GM18511 (cell line): ENCODE measurements around the gene RASA2.
A peak's percentile ranks its signal among the peaks of the same experiment; 100 is the strongest.

Source experiments
- ATAC-seq: cut with Tn5 transposase; IDR thresholded peaks from one replicate; pipeline ENCODE4 v1.9.1; 2021; ENCODE audit warnings: mild to moderate bottlenecking, moderate library complexity; ENCODE audit not compliant: unreplicated experiment

The RASA2 gene

DNA sequence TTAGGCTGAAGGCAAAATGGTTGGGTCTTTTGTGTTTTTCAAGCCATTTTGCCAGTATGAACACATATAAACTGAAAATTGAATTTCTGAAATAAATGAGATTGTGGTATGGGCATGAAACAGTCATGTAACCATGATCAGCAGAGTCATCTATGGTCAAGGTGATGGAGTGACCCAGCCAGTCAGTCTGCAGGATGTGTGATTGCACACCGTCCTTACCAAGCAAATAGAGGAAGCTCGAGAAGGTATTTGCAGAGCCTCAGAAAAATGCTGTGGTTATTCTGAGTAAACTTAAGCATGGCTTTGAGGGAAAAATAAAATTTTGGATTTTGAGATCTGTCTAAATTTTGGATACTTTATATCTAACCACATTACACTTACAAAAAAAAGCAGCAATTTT is 155.4 kb downstream of the RASA2 start:
- ATAC-seq, result no peak

DNA sequence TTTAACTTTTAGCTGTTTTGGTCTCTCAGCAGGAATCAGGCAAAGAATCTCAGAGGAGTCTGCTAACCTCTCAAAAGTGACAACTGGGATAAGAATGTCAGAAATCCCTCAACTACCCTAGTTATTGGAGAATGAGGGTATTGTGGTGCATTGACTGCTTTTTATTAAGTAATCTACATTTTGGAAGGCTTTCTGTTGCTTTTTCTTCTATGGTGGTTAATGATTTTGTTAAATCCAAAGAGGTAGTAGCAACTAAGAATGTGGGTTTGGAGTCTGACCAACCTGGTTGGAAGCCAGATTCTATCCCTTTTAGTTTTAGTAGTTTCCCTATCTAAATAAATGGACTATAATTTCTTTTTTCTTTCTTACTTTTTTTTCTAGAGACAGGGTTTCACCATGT is 156.6 kb downstream of the RASA2 start:
- no peak for ATAC-seq

DNA sequence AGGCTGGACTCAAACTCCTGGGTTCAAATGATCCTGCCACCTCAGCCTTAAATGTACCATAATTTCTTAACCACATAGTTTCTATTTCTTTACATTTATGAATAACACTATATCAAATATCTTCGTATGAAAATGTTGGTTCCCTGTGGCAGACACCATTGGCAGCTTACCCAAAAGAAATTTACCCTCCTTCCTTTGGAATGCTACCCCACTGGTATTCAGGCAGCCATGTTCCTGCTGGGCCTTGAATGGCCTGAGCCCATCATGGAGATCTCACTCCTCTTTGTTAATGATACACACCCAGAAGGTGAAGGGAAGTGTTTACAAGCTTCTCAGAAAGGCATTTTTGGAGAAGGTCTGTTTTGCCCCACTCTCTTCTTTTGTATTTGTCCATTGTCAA is 157.0 kb downstream of the RASA2 start:
- ATAC-seq, result no peak

DNA sequence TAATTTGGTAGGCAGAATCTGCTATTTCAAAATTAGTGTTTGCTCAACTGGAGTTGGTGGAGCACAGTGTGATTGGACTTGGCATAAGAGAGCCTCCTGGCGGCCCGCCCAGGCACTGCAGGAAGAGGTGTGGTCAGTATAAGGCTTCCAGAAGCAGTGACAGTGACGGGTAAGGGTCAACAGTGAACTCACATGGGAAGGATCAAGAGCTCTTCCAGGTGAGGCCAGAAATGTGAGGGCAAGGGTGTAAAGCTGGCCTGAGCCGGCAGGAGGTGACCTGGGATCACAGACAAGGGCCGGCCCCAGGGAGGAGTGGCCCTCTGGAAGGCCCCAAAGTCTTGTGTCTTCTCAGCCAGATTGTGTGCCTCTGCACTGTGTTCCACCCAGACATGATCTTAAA is 158.1 kb downstream of the RASA2 start:
- ATAC-seq, result peak; percentile 81

DNA sequence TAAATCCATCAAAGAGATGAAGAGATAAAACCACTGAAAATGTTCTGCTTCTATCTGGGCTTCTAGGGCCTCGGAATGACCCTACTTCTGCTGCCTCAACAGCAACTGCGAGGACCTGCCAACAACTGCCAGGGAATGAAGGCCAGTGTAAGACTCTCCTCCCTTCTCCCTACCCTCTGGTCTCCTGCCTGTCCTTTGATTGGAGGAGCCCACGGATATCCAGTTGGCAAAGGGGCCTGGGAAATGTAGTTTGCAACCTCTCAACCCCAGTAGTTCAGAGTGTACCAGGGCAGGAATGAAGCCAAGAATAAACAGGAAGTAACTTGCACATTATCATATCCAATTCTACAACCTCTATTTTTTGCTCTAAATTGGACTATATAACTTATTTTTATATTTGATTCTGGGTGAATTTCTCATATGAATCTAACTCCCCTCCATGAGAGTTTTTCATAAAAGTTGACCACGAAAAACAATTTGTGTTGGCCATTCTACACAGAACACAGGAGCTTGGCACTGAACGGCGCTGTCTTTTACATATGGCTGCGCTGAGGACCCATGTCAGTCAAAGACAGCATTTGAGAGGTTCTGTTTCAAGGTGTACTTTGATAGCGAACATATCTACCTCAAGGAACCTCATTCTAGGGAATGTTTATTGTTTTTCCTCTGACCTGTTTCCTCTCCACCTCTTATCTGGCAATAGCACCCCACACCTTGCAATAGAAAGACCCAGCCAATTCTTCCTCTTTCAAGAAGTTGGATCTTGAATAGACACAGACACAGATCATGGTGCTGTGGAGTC is 160.1 kb downstream of the RASA2 start:
- no peak for ATAC-seq

DNA sequence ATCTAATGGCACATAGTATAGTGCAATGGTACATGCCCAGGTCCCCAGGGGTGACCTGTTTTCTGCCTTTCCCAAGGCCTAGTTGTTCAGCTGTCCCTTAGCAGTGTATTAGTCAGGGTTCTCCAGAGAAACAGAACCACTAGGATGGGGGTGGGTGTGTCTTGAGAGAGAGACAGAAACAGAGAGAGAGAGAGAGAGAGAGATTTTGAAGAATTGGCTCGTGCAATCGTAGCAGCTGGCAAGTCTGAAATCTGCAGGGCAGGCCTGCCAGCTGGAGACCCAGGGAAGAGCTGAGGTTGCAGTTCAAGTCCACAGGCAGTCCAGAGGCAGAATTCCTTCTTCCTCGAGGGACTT is 160.7 kb downstream of the RASA2 start:
- no peak for ATAC-seq

DNA sequence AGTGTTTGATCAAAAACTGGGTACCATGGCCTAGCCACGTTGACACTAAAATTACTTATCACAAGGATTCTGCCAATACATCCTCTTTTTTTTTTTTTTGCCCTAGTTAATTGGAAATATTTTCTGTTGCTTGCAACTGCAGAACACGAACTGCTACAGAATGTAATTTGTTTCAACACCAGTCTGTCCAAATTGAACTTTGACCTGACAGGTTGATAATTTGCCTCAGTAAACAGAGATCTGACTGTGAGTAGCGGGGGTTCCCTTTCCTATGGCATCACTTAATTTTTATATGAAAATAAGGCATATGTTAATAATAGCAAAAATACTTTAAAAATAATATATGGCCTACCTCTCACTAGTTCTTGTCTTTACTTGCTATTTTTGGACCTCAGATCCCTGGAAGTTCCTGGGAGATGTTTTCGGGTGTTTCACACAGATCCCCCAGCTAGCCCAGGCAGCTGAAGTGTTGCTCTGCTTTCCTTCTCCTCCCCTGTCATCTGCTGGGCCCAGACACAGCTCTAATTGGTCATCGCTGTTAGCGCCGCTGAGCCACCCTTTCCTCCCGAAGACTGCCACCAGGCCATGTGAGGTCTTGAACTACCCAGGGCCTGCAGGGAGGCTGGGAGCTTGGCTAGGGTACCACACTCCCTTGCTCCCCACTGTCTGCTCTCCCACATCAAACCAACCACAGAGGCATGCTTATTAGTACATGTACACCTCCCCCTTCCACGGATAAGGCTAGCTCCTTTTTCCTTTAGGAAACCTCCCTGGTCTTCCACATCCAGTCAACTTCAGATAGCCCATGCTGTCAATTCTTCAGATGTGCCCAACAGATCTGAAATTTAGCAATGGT is 161.5 kb downstream of the RASA2 start:
- ATAC-seq, result no peak

DNA sequence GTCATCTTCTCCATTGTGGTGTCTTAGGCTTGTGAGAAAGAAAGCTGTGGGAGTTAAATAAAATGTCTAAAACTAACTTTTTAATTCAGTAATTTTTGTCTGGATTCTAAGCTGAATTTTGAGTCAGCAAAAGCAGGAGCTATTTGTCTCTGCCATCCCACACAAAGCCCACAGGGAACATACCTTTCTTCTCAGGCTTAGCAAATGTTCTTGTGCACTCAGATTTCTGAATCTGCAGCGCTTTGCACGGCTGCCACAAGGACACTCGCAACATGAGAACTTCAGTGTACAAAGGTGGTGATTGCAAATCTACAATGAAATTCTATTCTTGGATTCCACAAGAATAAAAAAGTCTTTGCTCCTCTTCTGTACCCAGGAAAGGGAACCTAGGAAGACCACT is 163.0 kb downstream of the RASA2 start:
- no peak for ATAC-seq

DNA sequence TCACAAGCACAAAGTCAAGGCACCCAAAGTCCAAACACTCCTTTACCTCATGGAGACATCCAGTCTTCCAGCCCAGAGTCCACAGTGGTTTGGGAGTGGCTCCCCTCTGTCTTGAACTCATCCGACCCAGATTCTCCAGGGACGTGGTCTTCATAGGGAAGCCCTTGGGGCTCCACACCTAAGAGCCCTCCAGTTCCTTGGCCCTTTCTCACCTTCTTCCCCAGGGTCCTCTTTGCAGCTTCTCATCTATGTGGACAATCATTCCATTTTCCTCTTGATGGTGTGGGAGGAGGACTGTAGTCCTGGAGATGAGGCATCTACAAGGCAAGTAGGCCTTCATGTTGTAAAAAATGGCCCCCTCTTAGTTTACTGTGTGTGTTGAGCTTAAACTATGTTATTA is 164.0 kb downstream of the RASA2 start:
- no peak for ATAC-seq

DNA sequence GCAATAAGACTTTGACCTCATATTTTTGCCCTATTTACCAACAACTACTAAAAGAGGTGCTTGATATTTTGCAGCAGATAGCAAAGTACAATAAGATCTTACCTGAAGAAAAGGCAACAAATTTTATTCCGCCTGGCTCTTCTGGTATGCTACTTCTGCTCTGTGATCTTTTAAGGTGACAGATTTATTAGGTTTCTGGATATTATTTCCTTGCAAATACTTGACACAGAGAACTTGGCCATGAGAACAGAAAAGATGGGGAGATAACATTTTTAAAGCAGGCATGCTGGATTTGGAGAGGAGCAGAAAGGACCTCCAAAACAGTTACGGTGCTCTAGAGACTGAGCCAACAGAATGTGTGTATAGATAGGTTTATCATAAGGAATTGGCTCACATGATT is 164.6 kb downstream of the RASA2 start:
- ATAC-seq, result no peak

DNA sequence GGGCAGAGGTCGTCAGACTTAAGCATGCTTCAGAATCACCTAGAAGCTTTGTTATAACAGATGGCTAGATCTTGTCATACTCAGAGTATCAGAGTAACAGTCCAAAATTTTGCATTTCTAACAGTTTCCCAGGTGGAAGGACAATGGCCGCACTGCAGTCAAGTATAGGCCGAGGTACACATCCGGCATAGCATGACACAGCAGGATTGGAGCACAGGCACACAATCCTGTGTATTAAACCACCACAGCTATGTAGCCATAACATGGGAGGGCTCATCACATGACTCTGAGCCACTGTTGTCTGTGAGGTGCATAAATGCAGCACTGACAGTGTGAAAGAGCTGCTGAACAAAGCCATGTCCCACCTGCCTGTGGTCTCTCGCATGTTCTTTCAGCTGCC is 165.5 kb downstream of the RASA2 start:
- no peak for ATAC-seq

DNA sequence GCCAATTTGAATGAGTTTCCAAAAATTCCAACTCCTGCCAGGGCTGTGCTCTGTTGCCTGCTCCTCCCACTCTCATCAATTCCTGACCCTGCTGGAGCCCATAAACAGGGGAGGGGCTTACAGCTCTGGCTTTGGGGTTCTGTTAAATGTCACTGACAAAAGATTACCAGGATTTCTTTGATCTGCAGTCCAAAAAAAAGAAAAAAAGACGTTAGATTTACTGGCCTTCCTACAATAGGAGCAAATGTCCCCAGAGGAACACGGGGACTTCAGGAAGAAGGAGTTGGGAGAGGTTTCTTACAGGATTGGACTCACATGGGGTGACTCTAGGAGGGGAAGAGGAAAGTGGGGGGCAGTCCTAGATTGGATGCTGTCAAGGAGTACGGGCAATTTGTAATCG is 167.0 kb downstream of the RASA2 start:
- no peak for ATAC-seq

DNA sequence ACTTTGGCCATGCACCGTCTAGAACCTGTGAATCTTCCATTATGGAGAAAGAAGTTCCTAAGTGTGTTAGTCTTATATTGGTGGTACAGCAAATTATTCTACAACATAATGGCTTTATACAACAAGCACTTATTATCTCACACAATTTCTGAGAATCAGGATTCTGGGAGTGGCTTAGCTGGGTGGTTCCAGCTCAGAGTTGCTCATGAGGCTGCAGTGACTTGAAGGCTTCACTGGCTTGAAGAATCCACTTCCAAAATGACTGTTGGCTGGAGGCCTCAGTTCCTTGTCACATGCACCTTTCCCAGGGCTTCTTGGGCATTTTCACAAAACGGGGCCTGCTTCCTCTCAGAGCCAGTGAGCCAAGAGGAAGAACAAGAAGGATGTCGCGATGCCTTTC is 169.0 kb downstream of the RASA2 start:
- ATAC-seq, result no peak

DNA sequence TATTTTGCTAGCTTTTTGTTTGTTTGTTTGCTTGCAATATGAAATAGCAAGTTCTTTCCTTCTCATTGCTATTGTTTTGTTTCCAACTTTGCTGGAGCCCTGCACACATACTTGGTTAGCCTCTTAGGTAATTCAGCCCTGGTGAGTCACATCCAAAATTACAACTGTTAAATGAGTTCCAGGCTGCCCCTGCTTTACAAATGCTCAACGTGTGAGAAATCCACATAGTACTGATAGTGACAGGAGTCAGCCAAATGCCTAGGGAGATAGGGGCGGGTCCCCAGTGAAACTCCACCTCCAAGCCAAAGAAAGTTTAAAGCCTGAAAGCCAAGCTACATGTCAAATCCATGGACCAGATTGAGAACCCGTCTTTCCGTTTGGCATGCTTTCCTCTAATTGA is 169.9 kb downstream of the RASA2 start:
- no peak for ATAC-seq

DNA sequence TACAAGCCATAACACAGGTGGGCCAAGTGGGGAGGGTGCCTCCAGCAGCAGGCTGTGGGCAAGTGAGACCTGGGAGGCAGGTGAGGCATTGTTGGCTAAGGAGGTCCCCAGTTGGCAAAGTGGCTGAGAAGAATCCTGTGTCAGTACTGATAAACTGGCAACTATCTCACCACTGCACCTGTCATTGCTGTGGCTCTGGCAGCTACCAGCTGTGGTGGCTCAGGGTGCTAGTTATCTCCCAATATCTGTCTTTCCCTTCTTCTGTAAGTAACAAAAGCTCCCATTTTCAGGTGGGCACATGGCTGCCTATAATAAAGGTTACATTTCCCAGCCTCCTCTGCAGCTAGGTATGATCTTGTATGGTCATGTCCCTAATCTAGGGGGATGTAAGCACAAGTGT is 170.7 kb downstream of the RASA2 start:
- no peak for ATAC-seq

DNA sequence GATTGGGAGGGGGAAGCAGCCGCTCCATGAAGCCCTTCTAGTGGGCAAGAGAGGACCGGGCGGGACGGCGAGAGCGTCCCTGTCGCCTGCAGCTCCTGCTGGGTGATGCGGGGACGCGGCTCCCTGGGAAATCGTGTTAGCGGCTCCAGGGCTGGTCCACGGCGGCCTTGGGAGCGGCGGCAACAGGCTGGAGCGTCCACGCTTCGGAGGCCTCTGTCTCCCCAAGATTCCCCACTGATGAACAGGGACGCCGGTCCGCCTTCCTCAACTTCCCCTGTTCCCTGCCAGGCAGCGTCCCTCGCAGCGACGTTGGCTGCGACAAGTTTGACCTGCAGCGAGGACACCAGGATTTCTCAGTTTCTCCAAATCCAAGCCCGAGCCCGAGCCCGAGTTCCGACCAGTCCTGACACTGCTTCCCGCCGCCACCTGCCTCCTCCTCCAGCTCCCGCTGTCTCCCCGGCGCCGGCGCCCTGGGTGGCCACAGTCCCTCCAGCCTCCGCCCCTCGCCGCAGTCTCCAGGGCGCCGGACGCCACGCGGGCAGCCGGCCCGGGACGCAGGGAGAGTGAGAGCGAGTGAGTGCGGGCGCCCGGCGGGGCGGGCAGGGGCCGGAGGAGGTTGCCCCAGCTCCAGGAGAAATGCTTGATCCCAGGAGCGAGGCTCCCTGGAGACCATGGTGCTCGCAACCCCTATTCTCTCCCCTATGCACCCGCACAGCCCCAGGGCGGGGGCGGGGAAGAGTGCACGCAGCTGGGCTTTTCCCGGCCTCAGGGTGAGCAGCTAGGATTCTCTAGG is 173.2 kb downstream of the RASA2 start:
- no peak for ATAC-seq

DNA sequence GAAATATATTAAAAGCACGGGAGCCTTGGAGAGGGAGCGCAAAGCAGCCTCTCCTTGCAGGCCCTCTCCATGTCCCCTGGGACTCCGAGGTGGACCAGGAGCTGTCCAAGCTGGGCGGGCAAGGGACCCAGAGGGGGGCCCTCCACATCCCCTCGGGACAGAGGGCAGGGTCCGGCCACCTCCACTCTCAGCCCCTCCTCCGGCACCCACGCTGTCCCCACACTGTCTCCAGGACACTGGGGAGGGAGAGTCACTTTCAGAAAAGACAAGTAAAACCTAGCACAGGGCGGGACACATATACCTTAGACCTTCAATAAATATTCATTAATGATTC is 173.8 kb downstream of the RASA2 start:
- no peak for ATAC-seq

DNA sequence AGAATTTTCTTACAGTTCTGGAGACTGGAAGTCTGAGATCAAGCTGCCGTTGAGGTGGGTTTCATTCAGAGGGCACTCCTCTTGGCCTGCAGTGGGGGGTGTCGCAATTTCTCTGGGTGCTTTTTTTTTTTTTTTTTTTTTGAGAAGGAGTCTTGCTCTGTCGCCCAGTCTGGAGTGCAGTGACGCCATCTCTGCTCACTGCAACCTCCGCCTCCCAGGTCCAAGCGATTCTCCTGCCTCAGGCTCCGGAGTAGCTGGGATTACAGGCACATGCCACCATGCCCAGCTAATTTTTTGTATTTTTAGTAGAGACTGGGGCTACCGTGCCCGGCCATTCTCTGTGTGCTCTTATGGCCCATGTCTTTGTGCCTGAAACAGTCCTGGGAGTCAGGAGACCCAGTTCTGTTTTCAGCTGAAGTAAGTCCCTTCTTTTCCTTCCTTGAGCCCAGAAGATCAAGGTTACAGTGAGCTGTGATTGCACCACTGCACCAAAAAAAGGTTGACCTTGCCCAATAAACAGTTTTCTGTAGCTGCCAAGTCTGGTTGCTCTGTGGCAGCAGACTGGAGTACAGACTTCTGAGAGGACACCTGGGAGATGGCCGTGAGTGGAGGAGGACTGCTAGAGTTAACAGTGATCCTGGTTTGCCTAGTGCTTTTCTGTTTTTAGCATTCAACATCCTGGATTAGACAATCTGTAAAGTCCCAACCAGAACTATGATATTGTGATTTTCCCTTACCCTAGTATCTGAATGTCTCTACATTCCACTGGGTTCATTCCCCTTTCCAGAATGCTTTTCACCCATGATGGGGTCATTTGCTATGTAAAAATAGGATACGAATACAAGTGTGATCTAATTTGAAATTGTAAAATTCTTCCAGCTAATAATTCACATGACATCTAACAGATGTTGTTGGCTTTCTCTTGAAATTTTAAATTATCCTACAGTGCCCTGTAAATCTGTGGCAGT is 174.7 kb downstream of the RASA2 start:
- ATAC-seq, result no peak

DNA sequence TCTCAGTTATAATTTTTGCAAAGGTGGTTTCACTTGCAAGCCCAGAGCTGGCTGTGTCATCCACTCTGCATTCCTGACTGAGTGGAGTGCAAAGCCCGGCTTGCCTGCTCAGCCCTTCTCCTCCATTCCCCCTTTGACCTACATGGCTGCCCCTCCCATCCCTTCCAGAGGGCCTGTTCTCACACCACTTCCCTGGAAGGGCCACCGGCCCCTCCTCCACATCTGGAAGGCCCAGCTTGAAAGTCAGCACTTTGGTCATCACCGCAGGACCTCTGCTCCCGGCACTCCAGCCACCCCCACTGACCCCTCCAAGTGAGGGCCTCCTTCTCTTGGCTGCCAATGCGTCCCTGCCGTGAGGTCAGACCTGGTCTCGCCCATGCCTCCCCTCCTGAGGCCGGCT is 177.2 kb downstream of the RASA2 start:
- no peak for ATAC-seq
